ENCODE measurements around the gene HNRNPM.

HNRNPM gene

GRCh38 chr19:8473648-8474476 lies 29.1 kb downstream of the HNRNPM start:
- H3K9me3 Mint-ChIP-seq = no peaks in the 10 kb centered on the region
- H3K36me3 Mint-ChIP-seq (ENCODE audit: low read depth) = peaks cover 86% of the 10 kb centered on the region
- peaks cover 3% of the 10 kb centered on the region for H3K4me1 Mint-ChIP-seq
- H3K27ac Mint-ChIP-seq = peak overlapping the region in 1 of 3 experiments; percentile 1
- no peak overlapping the region for H3K4me3 Mint-ChIP-seq
- no peak for TF ChIP-seq CTCF (IDR thresholded peaks at IDR 0.05; ENCODE audit: unreplicated experiment in 3 of 3)
- no peaks in the 10 kb centered on the region for H3K27me3 Mint-ChIP-seq (ENCODE audit: low read depth)

- no peaks in the 10 kb centered on the region for H3K4me1 Mint-ChIP-seq
- H3K9me3 Mint-ChIP-seq = no peaks in the 10 kb centered on the region
- H3K36me3 Mint-ChIP-seq (ENCODE audit: low read depth) = peaks cover 81% of the 10 kb centered on the region
- no peak for TF ChIP-seq CTCF (IDR thresholded peaks at IDR 0.05; ENCODE audit: unreplicated experiment in 3 of 3)
- H3K4me3 Mint-ChIP-seq = no peak overlapping the region
- H3K27ac Mint-ChIP-seq = no peak overlapping the region
- no peaks in the 10 kb centered on the region for H3K27me3 Mint-ChIP-seq (ENCODE audit: low read depth)
These were observed 30.2 kb downstream of the HNRNPM start for GRCh38 chr19:8475005-8475404.

- Mint-ChIP-seq H3K36me3 (ENCODE audit: low read depth) (peaks cover 75% of the 10 kb centered on the region), H3K4me3 (no peak overlapping the region), H3K9me3 (no peaks in the 10 kb centered on the region), H3K4me1 (no peaks in the 10 kb centered on the region), H3K27ac (no peak overlapping the region), H3K27me3 (ENCODE audit: low read depth) (no peaks in the 10 kb centered on the region)
- no peak for TF ChIP-seq CTCF (IDR thresholded peaks at IDR 0.05; ENCODE audit: unreplicated experiment in 3 of 3)
These were observed 31.7 kb downstream of the HNRNPM start for GRCh38 chr19:8476524-8476923.

- no peaks in the 10 kb centered on the region for H3K27me3 Mint-ChIP-seq (ENCODE audit: low read depth)
- no peak overlapping the region for H3K4me3 Mint-ChIP-seq
- no peak for TF ChIP-seq CTCF (IDR thresholded peaks at IDR 0.05; ENCODE audit: unreplicated experiment in 3 of 3)
- H3K27ac Mint-ChIP-seq = peak overlapping the region in 2 of 3 experiments; percentile 1 to 14
- H3K36me3 Mint-ChIP-seq (ENCODE audit: low read depth) = peaks cover 77% of the 10 kb centered on the region
- no peaks in the 10 kb centered on the region for H3K4me1 Mint-ChIP-seq
- H3K9me3 Mint-ChIP-seq = no peaks in the 10 kb centered on the region
These were observed 33.1 kb downstream of the HNRNPM start for GRCh38 chr19:8477889-8478288.

GRCh38 chr19:8478598-8478997 lies 33.8 kb downstream of the HNRNPM start:
- H3K9me3 Mint-ChIP-seq = no peaks in the 10 kb centered on the region
- no peak for TF ChIP-seq CTCF (IDR thresholded peaks at IDR 0.05; ENCODE audit: unreplicated experiment in 3 of 3)
- H3K27ac Mint-ChIP-seq = no peak overlapping the region
- H3K4me1 Mint-ChIP-seq = no peaks in the 10 kb centered on the region
- H3K27me3 Mint-ChIP-seq (ENCODE audit: low read depth) = no peaks in the 10 kb centered on the region
- peaks cover 78% of the 10 kb centered on the region for H3K36me3 Mint-ChIP-seq (ENCODE audit: low read depth)
- H3K4me3 Mint-ChIP-seq = no peak overlapping the region

GRCh38 chr19:8481201-8481600 lies 36.4 kb downstream of the HNRNPM start:
- TF ChIP-seq CTCF (IDR thresholded peaks at IDR 0.05; ENCODE audit: unreplicated experiment in 3 of 3) = no peak
- Mint-ChIP-seq H3K4me3 (no peak overlapping the region), H3K27me3 (ENCODE audit: low read depth) (no peaks in the 10 kb centered on the region), H3K27ac (peak overlapping the region in 1 of 3 experiments; percentile 27), H3K9me3 (no peaks in the 10 kb centered on the region), H3K4me1 (no peaks in the 10 kb centered on the region), H3K36me3 (ENCODE audit: low read depth) (peaks cover 73% of the 10 kb centered on the region)

Data from nephron (organoid).